GM23338 (cell line): ENCODE measurements around the gene CIDEB.

Source experiments
- CREB1 ChIP-seq: fragments of 250-450 bp; sonication (Bioruptor Pico); IDR thresholded peaks from 2 replicates; pipeline ENCODE4 v1.5.0; 2020; ENCODE audit warnings: low read depth, mild to moderate bottlenecking, moderate library complexity
- EZH2 ChIP-seq: fragments of 200-600 bp; sonication (generic); IDR thresholded peaks from one replicate; pipeline ENCODE4 v1.8.0; 2017; ENCODE audit warnings: antibody characterized with exemption, mild to moderate bottlenecking, low read depth; ENCODE audit not compliant: unreplicated experiment
- EZH2phosphoT487 ChIP-seq: fragments of 200-600 bp; sonication (generic); IDR thresholded peaks from one replicate; pipeline ENCODE4 v1.8.1; 2018; ENCODE audit warnings: antibody characterized with exemption; ENCODE audit not compliant: unreplicated experiment
- JUNB ChIP-seq: IDR thresholded peaks from one replicate; pipeline ENCODE4 v1.6.1; 2016; ENCODE audit warnings: antibody characterized with exemption; ENCODE audit not compliant: unreplicated experiment
- NANOG ChIP-seq: IDR thresholded peaks from 2 replicates; pipeline ENCODE4 v1.6.1; 2016; ENCODE audit warnings: antibody characterized with exemption, borderline replicate concordance
- POLR2AphosphoS5 ChIP-seq: IDR thresholded peaks from 2 replicates; pipeline ENCODE4 v1.6.1; 2016; ENCODE audit warnings: antibody characterized with exemption, low read depth
- TF ChIP-seq, protein P1 (sequence below), 2 experiments: fragments of 200-600 bp in 1 of 2; sonication (generic) in 1 of 2; conservative IDR thresholded peaks; 2 replicates each; pipeline versions ENCODE4 v1.5.1 to v1.6.1; 2016 to 2017; ENCODE audit warnings: antibody characterized with exemption in 2 of 2, low read depth in 2 of 2, mild to moderate bottlenecking in 2 of 2, moderate library complexity in 1 of 2
- TF ChIP-seq, protein P2 (sequence below): IDR thresholded peaks from 2 replicates; pipeline ENCODE4 v1.6.1; 2016; ENCODE audit warnings: antibody characterized with exemption
- TF ChIP-seq, protein P3 (sequence below): IDR thresholded peaks from one replicate; pipeline ENCODE4 v1.6.1; 2018; ENCODE audit warnings: antibody characterized with exemption; ENCODE audit not compliant: unreplicated experiment

- TF ChIP-seq, protein P1, sequence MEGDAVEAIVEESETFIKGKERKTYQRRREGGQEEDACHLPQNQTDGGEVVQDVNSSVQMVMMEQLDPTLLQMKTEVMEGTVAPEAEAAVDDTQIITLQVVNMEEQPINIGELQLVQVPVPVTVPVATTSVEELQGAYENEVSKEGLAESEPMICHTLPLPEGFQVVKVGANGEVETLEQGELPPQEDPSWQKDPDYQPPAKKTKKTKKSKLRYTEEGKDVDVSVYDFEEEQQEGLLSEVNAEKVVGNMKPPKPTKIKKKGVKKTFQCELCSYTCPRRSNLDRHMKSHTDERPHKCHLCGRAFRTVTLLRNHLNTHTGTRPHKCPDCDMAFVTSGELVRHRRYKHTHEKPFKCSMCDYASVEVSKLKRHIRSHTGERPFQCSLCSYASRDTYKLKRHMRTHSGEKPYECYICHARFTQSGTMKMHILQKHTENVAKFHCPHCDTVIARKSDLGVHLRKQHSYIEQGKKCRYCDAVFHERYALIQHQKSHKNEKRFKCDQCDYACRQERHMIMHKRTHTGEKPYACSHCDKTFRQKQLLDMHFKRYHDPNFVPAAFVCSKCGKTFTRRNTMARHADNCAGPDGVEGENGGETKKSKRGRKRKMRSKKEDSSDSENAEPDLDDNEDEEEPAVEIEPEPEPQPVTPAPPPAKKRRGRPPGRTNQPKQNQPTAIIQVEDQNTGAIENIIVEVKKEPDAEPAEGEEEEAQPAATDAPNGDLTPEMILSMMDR (conservative IDR thresholded peaks at IDR 0.05; ENCODE audit: low read depth in 2 of 2): no peak
- no peak for TF ChIP-seq NANOG
- no peak for TF ChIP-seq CREB1
- no peak for TF ChIP-seq JUNB
- TF ChIP-seq, protein P2, sequence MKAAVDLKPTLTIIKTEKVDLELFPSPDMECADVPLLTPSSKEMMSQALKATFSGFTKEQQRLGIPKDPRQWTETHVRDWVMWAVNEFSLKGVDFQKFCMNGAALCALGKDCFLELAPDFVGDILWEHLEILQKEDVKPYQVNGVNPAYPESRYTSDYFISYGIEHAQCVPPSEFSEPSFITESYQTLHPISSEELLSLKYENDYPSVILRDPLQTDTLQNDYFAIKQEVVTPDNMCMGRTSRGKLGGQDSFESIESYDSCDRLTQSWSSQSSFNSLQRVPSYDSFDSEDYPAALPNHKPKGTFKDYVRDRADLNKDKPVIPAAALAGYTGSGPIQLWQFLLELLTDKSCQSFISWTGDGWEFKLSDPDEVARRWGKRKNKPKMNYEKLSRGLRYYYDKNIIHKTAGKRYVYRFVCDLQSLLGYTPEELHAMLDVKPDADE: no peak
- no peak for TF ChIP-seq EZH2phosphoT487
- TF ChIP-seq, protein P3, sequence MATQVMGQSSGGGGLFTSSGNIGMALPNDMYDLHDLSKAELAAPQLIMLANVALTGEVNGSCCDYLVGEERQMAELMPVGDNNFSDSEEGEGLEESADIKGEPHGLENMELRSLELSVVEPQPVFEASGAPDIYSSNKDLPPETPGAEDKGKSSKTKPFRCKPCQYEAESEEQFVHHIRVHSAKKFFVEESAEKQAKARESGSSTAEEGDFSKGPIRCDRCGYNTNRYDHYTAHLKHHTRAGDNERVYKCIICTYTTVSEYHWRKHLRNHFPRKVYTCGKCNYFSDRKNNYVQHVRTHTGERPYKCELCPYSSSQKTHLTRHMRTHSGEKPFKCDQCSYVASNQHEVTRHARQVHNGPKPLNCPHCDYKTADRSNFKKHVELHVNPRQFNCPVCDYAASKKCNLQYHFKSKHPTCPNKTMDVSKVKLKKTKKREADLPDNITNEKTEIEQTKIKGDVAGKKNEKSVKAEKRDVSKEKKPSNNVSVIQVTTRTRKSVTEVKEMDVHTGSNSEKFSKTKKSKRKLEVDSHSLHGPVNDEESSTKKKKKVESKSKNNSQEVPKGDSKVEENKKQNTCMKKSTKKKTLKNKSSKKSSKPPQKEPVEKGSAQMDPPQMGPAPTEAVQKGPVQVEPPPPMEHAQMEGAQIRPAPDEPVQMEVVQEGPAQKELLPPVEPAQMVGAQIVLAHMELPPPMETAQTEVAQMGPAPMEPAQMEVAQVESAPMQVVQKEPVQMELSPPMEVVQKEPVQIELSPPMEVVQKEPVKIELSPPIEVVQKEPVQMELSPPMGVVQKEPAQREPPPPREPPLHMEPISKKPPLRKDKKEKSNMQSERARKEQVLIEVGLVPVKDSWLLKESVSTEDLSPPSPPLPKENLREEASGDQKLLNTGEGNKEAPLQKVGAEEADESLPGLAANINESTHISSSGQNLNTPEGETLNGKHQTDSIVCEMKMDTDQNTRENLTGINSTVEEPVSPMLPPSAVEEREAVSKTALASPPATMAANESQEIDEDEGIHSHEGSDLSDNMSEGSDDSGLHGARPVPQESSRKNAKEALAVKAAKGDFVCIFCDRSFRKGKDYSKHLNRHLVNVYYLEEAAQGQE: no peak
- TF ChIP-seq EZH2: no peak
- TF ChIP-seq POLR2AphosphoS5: no peak
Observed at GRCh38 chr14:24261256-24261968, 46.4 kb downstream of the CIDEB start.
